Gastroesophageal sphincter (tissue), 3 donors: ENCODE results near the gene PYY.

Experiments
- CTCF ChIP-seq, 4 experiments: fragments of 200-600 bp in 2 of 4; fragments of 450-650 bp in 2 of 4; sonication (generic) in 1 of 4; IDR thresholded peaks; one replicate each; pipeline ENCODE4 v1.5.1; 2017 to 2019; ENCODE audit warnings: antibody characterized with exemption in 4 of 4, mild to moderate bottlenecking in 2 of 4, moderate library complexity in 2 of 4
- POLR2AphosphoS5 ChIP-seq: sonication (generic); formaldehyde crosslinking; IDR thresholded peaks from one replicate; pipeline ENCODE4 v1.6.1; 2017; ENCODE audit warnings: antibody characterized with exemption

GRCh38 chr17:43961954-43962353, 8.2 kb upstream of the PYY start:
- TF ChIP-seq CTCF (IDR thresholded peaks at IDR 0.05) (no peak), POLR2AphosphoS5 (no peak)
